ENCODE measurements around the gene ARVCF. TPM values are rescaled to one million over a fixed set of nuclear protein-coding genes. Genes with fewer than 3 reads are reported as not detected.

ARVCF gene
- total and polyA plus RNA-seq, 2 of the 8 experiments (the other 6 are each of a cell fraction or from before 2014, with no cell fraction given), result 31.0 to 43.2 TPM

DNA sequence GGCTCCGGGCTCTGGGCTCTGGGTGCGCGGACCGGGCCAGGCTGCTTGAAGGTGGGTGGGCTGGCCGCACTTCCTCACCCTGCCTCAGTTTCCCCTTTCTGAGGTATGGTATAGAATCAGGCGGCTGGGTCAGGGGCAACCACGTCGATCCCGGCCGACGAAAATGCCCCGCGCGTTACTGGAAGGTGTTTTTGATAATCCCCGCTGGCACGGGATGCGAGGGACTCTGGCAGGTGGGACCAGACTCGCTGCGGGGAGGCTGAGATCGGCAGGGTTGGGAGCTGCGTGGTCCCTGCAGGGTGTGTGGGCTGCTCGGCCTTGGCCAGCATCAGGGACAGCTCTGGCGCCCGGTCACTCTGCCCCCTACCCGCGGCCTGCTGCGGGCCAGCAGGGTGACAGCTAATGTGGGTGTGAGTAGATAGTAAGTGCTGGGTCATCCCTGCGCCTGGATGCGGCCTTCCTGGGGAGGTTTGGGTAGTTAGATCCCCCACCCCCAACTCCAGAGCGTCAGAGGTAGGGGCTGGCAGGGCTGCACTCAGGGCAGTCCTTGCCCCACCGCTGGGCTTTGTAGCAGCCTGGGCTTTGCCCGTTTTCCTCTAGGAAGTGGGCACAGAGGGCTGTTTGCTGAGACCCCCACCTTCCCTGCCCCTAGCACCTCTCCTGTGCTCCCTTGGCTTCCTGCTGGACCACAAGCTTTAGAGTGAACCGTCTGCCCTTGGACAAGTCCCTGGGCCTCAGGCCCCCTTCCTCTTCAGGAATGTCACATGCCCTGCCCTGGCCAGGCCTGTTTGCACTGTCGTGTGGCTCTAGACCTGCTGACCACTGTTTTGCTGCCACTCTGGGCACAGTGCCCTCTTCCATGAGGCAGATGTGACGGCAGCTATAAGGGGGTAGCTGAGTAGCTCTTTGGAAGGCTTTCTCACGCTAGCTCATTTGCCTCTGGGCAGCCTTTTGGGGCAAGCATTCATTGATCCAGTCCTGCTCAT is 4.9 kb upstream of the ARVCF start:
- no peak overlapping the region for H2BK12ac ChIP-seq (ENCODE audit: low read depth, low read length)
- ChIA-PET CTCF (ENCODE audit: partially characterized antibody) (interaction anchor here (0.7 to 8.6 kb wide), 9 partner anchors 8 to 73 kb away, joined by 3 to 54 read pairs (median 4); no protein-coding TSS in a partner anchor), POLR2A (ENCODE audit: partially characterized antibody) (interaction anchor here (0.6 to 1.6 kb wide), 9 partner anchors 8 to 133 kb away, joined by 3 read pairs; no protein-coding TSS in a partner anchor)
- peaks cover 8% of the 10 kb centered on the region for H3K23me2 ChIP-seq (ENCODE audit: low read depth, low read length)
- H2BK5ac ChIP-seq (ENCODE audit: low read depth, low read length), result no peak overlapping the region
- H4K5ac ChIP-seq (ENCODE audit: insufficient read length, low read depth, low read length), result no peak overlapping the region
- H4K8ac ChIP-seq (ENCODE audit: extremely low read depth, insufficient read depth, low read length), result 0 out of 2 replicates have a peak overlapping the region, but pooled peaks have one; percentile 35
- no peak overlapping the region for H3K4ac ChIP-seq (replicated peaks; ENCODE audit: insufficient read length, low read depth, low read length)
- H3K14ac ChIP-seq (ENCODE audit: insufficient read length), result no peak overlapping the region
- H4K20me1 ChIP-seq (replicated peaks in 1 of 2; ENCODE audit: control insufficient read depth in 1 of 2, insufficient read depth in 2 of 2, low read length in 2 of 2), result peaks cover 7 to 26% of the 10 kb centered on the region in 2 experiments
- H3K18ac ChIP-seq (ENCODE audit: extremely low read depth, low read length), result no peak overlapping the region
- peaks cover 0 to 18% (median 9%) of the 10 kb centered on the region in 4 experiments; a peak in 6 of 7 replicates for H3K4me1 ChIP-seq (replicated peaks in 1 of 4; ENCODE audit: control insufficient read depth in 3 of 4, insufficient read depth in 4 of 4, low read length in 3 of 4)
- no peaks in the 10 kb centered on the region for H3K36me3 ChIP-seq (ENCODE audit: control insufficient read depth in 2 of 4, insufficient read depth in 4 of 4, low read length in 3 of 4)
- peak overlapping the region; percentile 5 for H4K91ac ChIP-seq (replicated peaks; ENCODE audit: insufficient read length, low read length)
- FAIRE-seq, result no peak
- H2BK15ac ChIP-seq (ENCODE audit: low read length), result no peak overlapping the region
- no peaks in the 10 kb centered on the region for H3K9me3 ChIP-seq (ENCODE audit: insufficient read depth in 2 of 2, low read depth in 1 of 2, low read length in 1 of 2)
- H3K23ac ChIP-seq (ENCODE audit: insufficient read length), result no peak overlapping the region
- no peaks in the 10 kb centered on the region for H3K79me2 ChIP-seq (ENCODE audit: control insufficient read depth in 1 of 2, insufficient read depth in 2 of 2, low read length in 2 of 2)
- peaks cover 4% of the 10 kb centered on the region; the same call in 1 of the 2 replicates for H3K79me1 ChIP-seq (ENCODE audit: low read depth, low read length)
- H3K27ac ChIP-seq (ENCODE audit: low read depth, low read length), result no peak overlapping the region
- peak overlapping the region; percentile 64 for H3K56ac ChIP-seq (replicated peaks; ENCODE audit: insufficient read length, low read depth, low read length)
- H3K4me2 ChIP-seq (ENCODE audit: insufficient read depth in 1 of 2, low read depth in 2 of 2, low read length in 2 of 2), result peak overlapping the region; percentile 76 to 92
- 17% methylated on average over 34 of the region's 36 CpGs; no CpG with 5 or more reads in 1 of the 2 experiments for WGBS, 2 experiments (ENCODE audit: extremely low coverage in 1 of 2, insufficient coverage in 1 of 2, insufficient read length in 1 of 2, insufficient replicate concordance in 2 of 2, low coverage in 1 of 2, low lambda C conversion rate in 2 of 2, missing lambda C conversion rate in 1 of 2)
- peak overlapping the region; percentile 55 to 94 (median 68) for H3K4me3 ChIP-seq (ENCODE audit: extremely low read depth in 1 of 4, insufficient read depth in 2 of 4, low read depth in 3 of 4, low read length in 4 of 4)
- no peak overlapping the region for H2BK20ac ChIP-seq (ENCODE audit: low read length)
- H3K27me3 ChIP-seq (replicated peaks in 1 of 4; ENCODE audit: control insufficient read depth in 3 of 4, extremely low read depth in 1 of 4, insufficient read depth in 3 of 4, low read length in 3 of 4), result peaks cover 18 to 32% (median 27%) of the 10 kb centered on the region in 4 experiments
- no peak overlapping the region for H2AK5ac ChIP-seq (ENCODE audit: low read depth, low read length)
- H2BK120ac ChIP-seq (replicated peaks; ENCODE audit: low read depth, low read length), result no peak overlapping the region
- DNase-seq (ENCODE audit: low read depth in 1 of 2, low spot score in 2 of 2), result peak in 1 of 2 experiments; percentile 54
- H2AFZ ChIP-seq (ENCODE audit: low read length), result no peak overlapping the region
- peak overlapping the region in 3 of 4 experiments; percentile 35 to 48 (median 45); a peak in 5 of 7 replicates for H3K9ac ChIP-seq (replicated peaks in 1 of 4; ENCODE audit: extremely low read depth in 1 of 4, low read depth in 3 of 4, low read length in 3 of 4)
- TF ChIP-seq GTF2F1 (IDR thresholded peaks at IDR 0.05; ENCODE audit: borderline replicate concordance, low read depth, low read length), result no peak
- no peak for TF ChIP-seq POLR2A (IDR thresholded peaks at IDR 0.05; ENCODE audit: control extremely low read depth in 1 of 2, low read depth in 2 of 2, low read length in 2 of 2)
- no peak for TF ChIP-seq SIN3A (conservative IDR thresholded peaks at IDR 0.05 in 1 of 2, IDR thresholded peaks at IDR 0.05 in 1 of 2; ENCODE audit: low read depth in 1 of 2, low read length in 2 of 2)
- TF ChIP-seq CBX8 (IDR thresholded peaks at IDR 0.05; ENCODE audit: borderline replicate concordance, low read depth, low read length), result no peak
- TF ChIP-seq HDAC2 (IDR thresholded peaks at IDR 0.05; ENCODE audit: borderline replicate concordance in 1 of 2, low read depth in 2 of 2, low read length in 2 of 2), result no peak
- no peak for TF ChIP-seq HDAC6 (IDR thresholded peaks at IDR 0.05; ENCODE audit: low read depth, low read length)
- TF ChIP-seq, protein P1, sequence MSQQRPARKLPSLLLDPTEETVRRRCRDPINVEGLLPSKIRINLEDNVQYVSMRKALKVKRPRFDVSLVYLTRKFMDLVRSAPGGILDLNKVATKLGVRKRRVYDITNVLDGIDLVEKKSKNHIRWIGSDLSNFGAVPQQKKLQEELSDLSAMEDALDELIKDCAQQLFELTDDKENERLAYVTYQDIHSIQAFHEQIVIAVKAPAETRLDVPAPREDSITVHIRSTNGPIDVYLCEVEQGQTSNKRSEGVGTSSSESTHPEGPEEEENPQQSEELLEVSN (IDR thresholded peaks at IDR 0.05), result no peak
- no peak for TF ChIP-seq NANOG (IDR thresholded peaks at IDR 0.05; ENCODE audit: insufficient read depth, low read depth, low read length, poor library complexity, severe bottlenecking)
- TF ChIP-seq TBP (IDR thresholded peaks at IDR 0.05; ENCODE audit: low read depth, low read length), result no peak
